ENCODE measurements around the gene CDHR5.

DNA sequence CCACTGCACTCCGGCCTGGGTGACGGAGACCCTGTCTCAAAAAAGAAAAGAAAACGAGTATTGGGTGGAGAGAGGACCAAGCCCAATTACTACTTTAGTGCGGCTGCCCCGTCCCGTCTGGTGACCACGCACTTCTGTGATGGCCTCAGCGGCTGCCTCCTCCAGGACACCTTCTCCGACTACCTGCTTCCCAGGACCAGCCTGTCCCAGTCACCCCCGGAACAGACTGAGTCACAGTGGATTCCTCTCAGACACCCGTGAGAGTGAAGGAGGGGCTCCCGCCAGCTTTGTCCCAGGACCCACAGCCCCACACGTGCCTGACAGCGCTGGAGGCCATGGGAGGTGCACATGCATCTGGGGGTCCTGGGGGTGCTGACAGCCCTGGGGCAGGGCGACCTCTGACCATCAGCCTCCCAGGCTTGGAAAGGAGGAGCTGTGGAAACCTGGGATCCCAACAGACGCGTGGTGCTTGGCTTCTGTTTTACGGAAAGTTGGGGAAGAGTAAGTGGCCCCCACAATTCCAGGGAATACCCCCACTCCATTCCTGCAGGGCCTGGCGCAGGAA is 17.1 kb upstream of the CDHR5 start:
- TF ChIP-seq, protein P1, sequence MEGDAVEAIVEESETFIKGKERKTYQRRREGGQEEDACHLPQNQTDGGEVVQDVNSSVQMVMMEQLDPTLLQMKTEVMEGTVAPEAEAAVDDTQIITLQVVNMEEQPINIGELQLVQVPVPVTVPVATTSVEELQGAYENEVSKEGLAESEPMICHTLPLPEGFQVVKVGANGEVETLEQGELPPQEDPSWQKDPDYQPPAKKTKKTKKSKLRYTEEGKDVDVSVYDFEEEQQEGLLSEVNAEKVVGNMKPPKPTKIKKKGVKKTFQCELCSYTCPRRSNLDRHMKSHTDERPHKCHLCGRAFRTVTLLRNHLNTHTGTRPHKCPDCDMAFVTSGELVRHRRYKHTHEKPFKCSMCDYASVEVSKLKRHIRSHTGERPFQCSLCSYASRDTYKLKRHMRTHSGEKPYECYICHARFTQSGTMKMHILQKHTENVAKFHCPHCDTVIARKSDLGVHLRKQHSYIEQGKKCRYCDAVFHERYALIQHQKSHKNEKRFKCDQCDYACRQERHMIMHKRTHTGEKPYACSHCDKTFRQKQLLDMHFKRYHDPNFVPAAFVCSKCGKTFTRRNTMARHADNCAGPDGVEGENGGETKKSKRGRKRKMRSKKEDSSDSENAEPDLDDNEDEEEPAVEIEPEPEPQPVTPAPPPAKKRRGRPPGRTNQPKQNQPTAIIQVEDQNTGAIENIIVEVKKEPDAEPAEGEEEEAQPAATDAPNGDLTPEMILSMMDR (IDR thresholded peaks at IDR 0.05; ENCODE audit: insufficient read depth, low read length, poor library complexity, severe bottlenecking), result no peak
- no peak for TF ChIP-seq EZH2phosphoT487 (conservative IDR thresholded peaks at IDR 0.05; ENCODE audit: low read length)

Measured in SU-DHL-6 (cell line).